Pancreas (tissue), 10 donors: ENCODE data around the gene ASAP2. TPM values are rescaled to one million over a fixed set of nuclear protein-coding genes. Genes with fewer than 3 reads are reported as not detected.

Experiments
- ATAC-seq, 4 donors: fragments of 200-7000 bp; cut with Tn5 transposase; one replicate each; pipeline versions ENCODE4 v1.8.0 to v1.9.1; 2020; ENCODE audit warnings: mild to moderate bottlenecking in 4 of 4, moderate library complexity in 4 of 4
- DNase-seq, 6 donors: peaks; one replicate each; pipeline ENCODE4 v3.0.0-alpha.2; 2020
- FAIRE-seq: peaks from 2 replicates; lab custom pipeline; 2012; peaks lifted over from hg19 to GRCh38; lab: Jason Lieb, UNC
- H3K27ac ChIP-seq, 4 donors: fragments of 200-600 bp; sonication (generic); 1 replicate in 3 of 4; 2 replicates in 1 of 4; pipeline versions ENCODE4 v1.5.0 to v1.8.0; 2020
- H3K27me3 ChIP-seq, 4 donors: fragments of 200-600 bp; one replicate each; pipeline ENCODE4 v1.8.0; 2021
- H3K36me3 ChIP-seq, 3 donors: fragments of 200-600 bp; sonication (generic) in 1 of 3; one replicate each; pipeline versions ENCODE4 v1.5.0 to v1.8.0; 2020 to 2021
- H3K4me1 ChIP-seq, 3 donors: fragments of 200-600 bp; one replicate each; pipeline ENCODE4 v1.8.0; 2021
- H3K4me3 ChIP-seq, 4 donors: fragments of 200-600 bp; sonication (generic) in 2 of 4; one replicate each; pipeline versions ENCODE4 v1.5.0 to v1.8.0; 2020 to 2021
- H3K9me3 ChIP-seq, 4 donors: fragments of 200-600 bp; one replicate each; pipeline ENCODE4 v1.8.0; 2021
- WGBS, 2 donors: extraction: QIAGEN DNeasy Blood & Tissue Kit; methylation state at CpG; one replicate each; pipeline ENCODE4 v1.1.7; 2013; 5-methylcytosine and 5-hydroxymethylcytosine counted together
- intact Hi-C, 3 donors: fragments of 100-400 bp; cut with DNase I; formaldehyde crosslinking; loops; one replicate each; pipeline versions ENCODE4 v1.11.1 to v1.14.2; 2022
- polyA plus RNA-seq, 2 donors: library from polyadenylated mRNA; stranded (reverse); fragments of 200-250 nt; gene quantifications; one replicate each; pipeline ENCODE4 v1.2.3, GENCODE V29; 2013
- total RNA-seq, 6 donors: library from RNA; stranded (reverse); fragmentation: NEBNext Ultra II Directional in 4 of 6; extraction: Animal tissue kit (Norgen Biotek cat#: 25700) in 4 of 6; gene quantifications; one replicate each; pipeline versions ENCODE4 v1.2.1 to v1.2.4, GENCODE V29; 2021 to 2023
- TF ChIP-seq, protein P1 (sequence below), 4 donors: fragments of 200-600 bp; sonication (generic) in 3 of 4; IDR thresholded peaks; one replicate each; pipeline versions ENCODE4 v1.5.0 to v1.8.0; 2021; ENCODE audit warnings: antibody characterized with exemption in 4 of 4
- donor health status: healthy with polysubstance abuse.
- donor health status: DM: no; HTN: no; CAD: no; lungs with moderate emphysema.
- donor health status: DM: no; HTN: no; CAD: no.
- donor health status: control.
- donor health status: control.
- donor health status: Bipolar disorder and iron deficiency.
- donor health status: DM: yes; HTN: yes; CAD: no.
- donor health status: DM: no; HTN: no; CAD: no.
- donor health status: DM: no; HTN: no; CAD: no.
- donor health status: DM: yes; HTN: yes; CAD: no.

The ASAP2 gene
- total and polyA plus RNA-seq, 8 donors = 5.8 to 17.7 (median 7.3) TPM

DNA sequence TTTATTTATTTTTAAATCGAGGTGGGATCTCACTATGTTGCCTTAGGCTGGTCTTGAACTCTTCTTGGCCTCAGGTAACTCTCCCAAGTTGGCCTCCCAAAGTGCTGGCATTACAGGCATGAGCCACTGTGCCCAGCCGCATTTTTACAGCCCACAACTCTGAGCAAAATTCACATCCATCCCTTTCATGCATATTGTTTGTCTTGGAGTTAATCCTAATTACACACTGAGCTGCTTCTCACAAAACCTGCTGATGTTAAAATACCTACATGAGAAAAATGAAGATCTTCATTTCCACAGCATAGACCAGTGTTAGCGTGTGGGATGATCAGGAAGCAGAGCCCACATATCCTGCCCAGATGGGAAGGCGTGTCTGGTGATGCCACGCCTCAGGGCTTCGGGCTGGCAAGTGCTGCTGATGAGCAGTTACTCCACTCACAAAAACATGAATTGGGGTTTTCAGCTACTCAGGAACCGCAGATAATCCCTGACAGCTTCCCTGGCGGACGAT, 202.1 kb downstream of the ASAP2 start:
- peak in 1 of 6 donors; percentile 30 for DNase-seq
- Histone ChIP-seq H3K4me1 (no peaks in the 10 kb centered on the region), H3K27ac (no peak overlapping the region), H3K9me3 (no peaks in the 10 kb centered on the region), H3K27me3 (no peaks in the 10 kb centered on the region), H3K4me3 (no peak overlapping the region), H3K36me3 (peaks cover 0 to 5% (median 2%) of the 10 kb centered on the region in 3 donors)
- intact Hi-C loops = no loop called here
- TF ChIP-seq, protein P1, sequence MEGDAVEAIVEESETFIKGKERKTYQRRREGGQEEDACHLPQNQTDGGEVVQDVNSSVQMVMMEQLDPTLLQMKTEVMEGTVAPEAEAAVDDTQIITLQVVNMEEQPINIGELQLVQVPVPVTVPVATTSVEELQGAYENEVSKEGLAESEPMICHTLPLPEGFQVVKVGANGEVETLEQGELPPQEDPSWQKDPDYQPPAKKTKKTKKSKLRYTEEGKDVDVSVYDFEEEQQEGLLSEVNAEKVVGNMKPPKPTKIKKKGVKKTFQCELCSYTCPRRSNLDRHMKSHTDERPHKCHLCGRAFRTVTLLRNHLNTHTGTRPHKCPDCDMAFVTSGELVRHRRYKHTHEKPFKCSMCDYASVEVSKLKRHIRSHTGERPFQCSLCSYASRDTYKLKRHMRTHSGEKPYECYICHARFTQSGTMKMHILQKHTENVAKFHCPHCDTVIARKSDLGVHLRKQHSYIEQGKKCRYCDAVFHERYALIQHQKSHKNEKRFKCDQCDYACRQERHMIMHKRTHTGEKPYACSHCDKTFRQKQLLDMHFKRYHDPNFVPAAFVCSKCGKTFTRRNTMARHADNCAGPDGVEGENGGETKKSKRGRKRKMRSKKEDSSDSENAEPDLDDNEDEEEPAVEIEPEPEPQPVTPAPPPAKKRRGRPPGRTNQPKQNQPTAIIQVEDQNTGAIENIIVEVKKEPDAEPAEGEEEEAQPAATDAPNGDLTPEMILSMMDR (IDR thresholded peaks at IDR 0.05) = no peak
- no peak for FAIRE-seq
- 61 to 66% methylated on average over 9 of the region's 9 CpGs for WGBS, 2 donors
- ATAC-seq = peak; percentile 55 to 85 (median 66)

DNA sequence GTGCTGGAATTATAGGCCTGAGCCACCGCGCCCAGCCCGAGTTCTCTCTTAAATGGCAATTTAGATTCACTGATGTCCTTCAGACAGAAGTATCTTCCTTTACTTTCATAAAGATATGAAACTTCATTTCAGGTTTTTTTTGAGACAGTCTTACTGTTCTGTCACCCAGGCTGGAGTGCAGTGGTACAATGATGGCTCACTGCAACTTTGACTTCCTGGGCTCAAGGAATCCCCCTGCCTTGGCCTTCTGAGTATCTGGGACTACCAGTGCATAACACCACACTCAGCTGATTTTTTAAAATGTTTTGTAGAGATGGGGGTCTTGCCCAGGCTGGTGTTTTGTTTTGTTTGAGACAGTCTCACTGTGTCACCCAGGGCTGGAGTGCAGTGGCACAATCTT, 203.5 kb downstream of the ASAP2 start:
- 98% methylated on average over 3 of the region's 3 CpGs for WGBS, 2 donors
- H3K9me3 ChIP-seq = no peaks in the 10 kb centered on the region
- no peak overlapping the region for H3K4me3 ChIP-seq
- FAIRE-seq (no peak), DNase-seq (no peak), ATAC-seq (no peak)
- TF ChIP-seq, protein P1 (IDR thresholded peaks at IDR 0.05) = no peak
- intact Hi-C loops = no loop called here
- H3K27me3 ChIP-seq = no peaks in the 10 kb centered on the region
- H3K4me1 ChIP-seq = no peaks in the 10 kb centered on the region
- H3K27ac ChIP-seq = no peak overlapping the region
- peaks cover 0 to 5% (median 2%) of the 10 kb centered on the region in 3 donors for H3K36me3 ChIP-seq

DNA sequence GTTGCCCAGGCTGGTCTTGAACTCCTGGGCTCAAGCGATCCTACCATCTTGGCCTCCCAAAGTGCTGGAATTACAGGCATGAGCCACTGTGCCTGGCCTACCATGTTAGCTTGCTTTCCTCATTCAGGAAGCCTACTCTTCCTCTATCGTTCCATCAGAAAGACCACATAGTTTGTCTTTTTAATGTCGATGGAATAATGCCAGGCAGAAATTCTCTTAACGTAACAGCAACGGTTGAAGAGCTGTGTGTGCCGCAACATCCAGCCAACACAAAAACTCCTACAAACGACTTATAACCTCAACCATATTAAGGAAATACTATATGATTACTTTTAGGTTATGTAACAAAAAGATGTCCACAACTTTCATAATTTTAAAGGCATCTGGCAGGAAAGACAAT, 206.2 kb downstream of the ASAP2 start:
- ATAC-seq = no peak
- no peaks in the 10 kb centered on the region for H3K9me3 ChIP-seq
- no peak for DNase-seq
- H3K27ac ChIP-seq = no peak overlapping the region
- H3K4me3 ChIP-seq = no peak overlapping the region
- WGBS, 2 donors = 74 to 85% methylated on average over 7 of the region's 7 CpGs
- TF ChIP-seq, protein P1 (IDR thresholded peaks at IDR 0.05) = no peak
- no peaks in the 10 kb centered on the region for H3K4me1 ChIP-seq
- intact Hi-C loops = no loop called here
- H3K36me3 ChIP-seq = peaks cover 0 to 2% (median 0%) of the 10 kb centered on the region in 3 donors
- FAIRE-seq = no peak
- H3K27me3 ChIP-seq = no peaks in the 10 kb centered on the region

DNA sequence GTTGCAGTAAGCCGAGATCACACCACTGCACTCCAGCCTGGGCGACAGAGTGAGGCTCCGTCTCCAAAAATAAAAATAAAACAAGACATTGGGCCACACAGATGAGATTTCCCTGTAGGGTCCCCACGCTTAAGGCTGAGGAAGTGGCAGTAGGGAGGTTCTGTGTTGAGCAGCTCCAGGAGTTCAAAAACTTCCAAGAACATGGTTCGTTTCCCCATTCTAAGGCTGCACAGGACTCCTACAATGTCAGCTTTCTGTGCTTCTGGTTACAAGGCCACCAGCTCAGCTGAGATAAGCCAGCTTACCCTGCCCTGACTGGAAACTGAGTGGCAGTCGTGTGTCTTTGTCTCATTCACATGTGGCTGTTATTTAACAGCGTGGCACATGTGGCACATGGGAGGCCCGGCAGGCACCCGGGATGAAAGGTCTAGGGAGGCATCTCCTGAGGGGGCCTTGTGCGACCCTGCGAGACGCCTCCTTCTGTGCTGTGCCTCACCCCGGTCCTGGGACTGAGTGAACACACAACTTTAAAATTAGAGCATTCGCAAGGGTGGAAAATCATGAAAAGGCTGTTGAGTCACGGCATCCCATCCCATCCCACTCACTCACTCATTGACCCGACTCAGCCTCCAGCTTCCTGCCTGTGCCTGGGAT, 209.0 kb downstream of the ASAP2 start:
- ATAC-seq (no peak), FAIRE-seq (no peak), DNase-seq (no peak)
- Histone ChIP-seq H3K4me1 (no peaks in the 10 kb centered on the region), H3K27ac (no peak overlapping the region), H3K4me3 (no peak overlapping the region), H3K9me3 (no peaks in the 10 kb centered on the region), H3K27me3 (no peaks in the 10 kb centered on the region), H3K36me3 (peaks cover 0 to 2% (median 0%) of the 10 kb centered on the region in 3 donors)
- TF ChIP-seq, protein P1 (IDR thresholded peaks at IDR 0.05) = no peak
- intact Hi-C loops = no loop called here
- 89 to 90% methylated on average over 16 of the region's 16 CpGs for WGBS, 2 donors
